ENCODE results near the gene CBL.

DNA sequence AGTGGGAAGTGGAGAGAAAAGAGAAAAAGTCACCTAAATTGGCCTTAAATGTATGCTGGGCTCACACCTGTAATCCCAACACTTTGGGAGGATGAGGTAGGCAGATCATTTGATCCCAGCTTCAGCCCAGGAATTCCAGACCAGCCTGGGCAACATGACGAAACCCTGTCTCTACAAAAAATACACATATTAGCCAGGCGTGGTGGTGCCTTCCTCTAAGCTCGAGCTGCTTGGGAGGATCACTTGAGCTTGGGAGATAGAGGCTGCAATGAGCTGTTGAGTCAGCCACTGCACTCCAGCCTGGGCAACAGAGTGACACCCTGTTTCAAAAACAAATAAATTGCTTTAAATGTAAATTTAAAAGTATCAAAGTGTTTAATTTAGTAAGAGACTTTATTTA is 3.9 kb downstream of the CBL start:
- no peak for TF ChIP-seq POLR2A (IDR thresholded peaks at IDR 0.05)
- TF ChIP-seq, protein P1, sequence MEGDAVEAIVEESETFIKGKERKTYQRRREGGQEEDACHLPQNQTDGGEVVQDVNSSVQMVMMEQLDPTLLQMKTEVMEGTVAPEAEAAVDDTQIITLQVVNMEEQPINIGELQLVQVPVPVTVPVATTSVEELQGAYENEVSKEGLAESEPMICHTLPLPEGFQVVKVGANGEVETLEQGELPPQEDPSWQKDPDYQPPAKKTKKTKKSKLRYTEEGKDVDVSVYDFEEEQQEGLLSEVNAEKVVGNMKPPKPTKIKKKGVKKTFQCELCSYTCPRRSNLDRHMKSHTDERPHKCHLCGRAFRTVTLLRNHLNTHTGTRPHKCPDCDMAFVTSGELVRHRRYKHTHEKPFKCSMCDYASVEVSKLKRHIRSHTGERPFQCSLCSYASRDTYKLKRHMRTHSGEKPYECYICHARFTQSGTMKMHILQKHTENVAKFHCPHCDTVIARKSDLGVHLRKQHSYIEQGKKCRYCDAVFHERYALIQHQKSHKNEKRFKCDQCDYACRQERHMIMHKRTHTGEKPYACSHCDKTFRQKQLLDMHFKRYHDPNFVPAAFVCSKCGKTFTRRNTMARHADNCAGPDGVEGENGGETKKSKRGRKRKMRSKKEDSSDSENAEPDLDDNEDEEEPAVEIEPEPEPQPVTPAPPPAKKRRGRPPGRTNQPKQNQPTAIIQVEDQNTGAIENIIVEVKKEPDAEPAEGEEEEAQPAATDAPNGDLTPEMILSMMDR (IDR thresholded peaks at IDR 0.05), result no peak
